ENCODE data around the gene ZNF654.
"Not testable (repeated sequence)": the region's sequence is repeated elsewhere in the genome, so short reads cannot be mapped to it uniquely, and the experiment has no call there.

ZNF654 gene

GRCh38 chr3:88168171-88168570 lies 109.1 kb downstream of the ZNF654 start:
- no peaks in the 10 kb centered on the region for H3K9me3 ChIP-seq (ENCODE audit: insufficient read depth, low read depth, low read length)
- H3K27ac ChIP-seq (ENCODE audit: low read length): no peak overlapping the region
- no peaks in the 10 kb centered on the region for H3K27me3 ChIP-seq (ENCODE audit: insufficient read depth, low read length)
- H3K9ac ChIP-seq (ENCODE audit: low read depth, low read length): no peak overlapping the region
- H3K4me1 ChIP-seq (ENCODE audit: insufficient read depth, low read length): no peaks in the 10 kb centered on the region
- no peaks in the 10 kb centered on the region for H3K36me3 ChIP-seq (ENCODE audit: insufficient read depth, low read depth, low read length)
- no peak overlapping the region for H3K4me3 ChIP-seq (ENCODE audit: low read length)

- Histone ChIP-seq H3K27ac (ENCODE audit: low read length) (no peak overlapping the region), H3K4me1 (ENCODE audit: insufficient read depth, low read length) (no peaks in the 10 kb centered on the region), H3K36me3 (ENCODE audit: insufficient read depth, low read depth, low read length) (no peaks in the 10 kb centered on the region), H3K9ac (ENCODE audit: low read depth, low read length) (no peak overlapping the region), H3K9me3 (ENCODE audit: insufficient read depth, low read depth, low read length) (no peaks in the 10 kb centered on the region), H3K27me3 (ENCODE audit: insufficient read depth, low read length) (no peaks in the 10 kb centered on the region), H3K4me3 (ENCODE audit: low read length) (no peak overlapping the region)
Measured at GRCh38 chr3:88180398-88180999, 121.4 kb downstream of the ZNF654 start.

- not testable (repeated sequence) for H3K4me1 ChIP-seq (ENCODE audit: insufficient read depth, low read length); H3K4me3 ChIP-seq (ENCODE audit: low read length); H3K9ac ChIP-seq (ENCODE audit: low read depth, low read length); H3K9me3 ChIP-seq (ENCODE audit: insufficient read depth, low read depth, low read length); H3K27me3 ChIP-seq (ENCODE audit: insufficient read depth, low read length); H3K36me3 ChIP-seq (ENCODE audit: insufficient read depth, low read depth, low read length); H3K27ac ChIP-seq (ENCODE audit: low read length)
Measured at GRCh38 chr3:88182165-88182918, 123.3 kb downstream of the ZNF654 start.

GRCh38 chr3:88188436-88188835 lies 129.4 kb downstream of the ZNF654 start:
- H3K4me3 ChIP-seq (ENCODE audit: low read length): no peak overlapping the region
- no peak overlapping the region for H3K9ac ChIP-seq (ENCODE audit: low read depth, low read length)
- no peaks in the 10 kb centered on the region for H3K36me3 ChIP-seq (ENCODE audit: insufficient read depth, low read depth, low read length)
- peaks cover 12% of the 10 kb centered on the region; the same call in 1 of the 2 replicates for H3K4me1 ChIP-seq (ENCODE audit: insufficient read depth, low read length)
- H3K9me3 ChIP-seq (ENCODE audit: insufficient read depth, low read depth, low read length): no peaks in the 10 kb centered on the region
- H3K27me3 ChIP-seq (ENCODE audit: insufficient read depth, low read length): no peaks in the 10 kb centered on the region
- no peak overlapping the region for H3K27ac ChIP-seq (ENCODE audit: low read length)

GRCh38 chr3:88189361-88189810 lies 130.3 kb downstream of the ZNF654 start:
- Histone ChIP-seq H3K27me3 (ENCODE audit: insufficient read depth, low read length) (no peaks in the 10 kb centered on the region), H3K9ac (ENCODE audit: low read depth, low read length) (no peak overlapping the region), H3K9me3 (ENCODE audit: insufficient read depth, low read depth, low read length) (no peaks in the 10 kb centered on the region), H3K36me3 (ENCODE audit: insufficient read depth, low read depth, low read length) (no peaks in the 10 kb centered on the region), H3K4me3 (ENCODE audit: low read length) (no peak overlapping the region), H3K4me1 (ENCODE audit: insufficient read depth, low read length) (peaks cover 12% of the 10 kb centered on the region; the same call in 1 of the 2 replicates), H3K27ac (ENCODE audit: low read length) (no peak overlapping the region)

GRCh38 chr3:88191872-88192409 lies 132.9 kb downstream of the ZNF654 start:
- no peaks in the 10 kb centered on the region for H3K27me3 ChIP-seq (ENCODE audit: insufficient read depth, low read length)
- peak overlapping the region; percentile 67; the same call in 1 of the 2 replicates for H3K9ac ChIP-seq (ENCODE audit: low read depth, low read length)

GRCh38 chr3:88192631-88193030 lies 133.6 kb downstream of the ZNF654 start:
- Histone ChIP-seq H3K4me3 (ENCODE audit: low read length) (peak overlapping the region; percentile 44; the same call in 1 of the 2 replicates), H3K9me3 (ENCODE audit: insufficient read depth, low read depth, low read length) (no peaks in the 10 kb centered on the region), H3K4me1 (ENCODE audit: insufficient read depth, low read length) (peaks cover 22% of the 10 kb centered on the region; the same call in 1 of the 2 replicates), H3K27me3 (ENCODE audit: insufficient read depth, low read length) (no peaks in the 10 kb centered on the region), H3K27ac (ENCODE audit: low read length) (peak overlapping the region; percentile 30), H3K36me3 (ENCODE audit: insufficient read depth, low read depth, low read length) (no peaks in the 10 kb centered on the region), H3K9ac (ENCODE audit: low read depth, low read length) (peak overlapping the region; percentile 67; the same call in 1 of the 2 replicates)

More at GRCh38 chr3:88191872-88192409, 132.9 kb downstream of the ZNF654 start:
- Histone ChIP-seq H3K4me1 (ENCODE audit: insufficient read depth, low read length) (peaks cover 16% of the 10 kb centered on the region; the same call in 1 of the 2 replicates), H3K4me3 (ENCODE audit: low read length) (peak overlapping the region; percentile 44; the same call in 1 of the 2 replicates), H3K27ac (ENCODE audit: low read length) (peak overlapping the region; percentile 30), H3K36me3 (ENCODE audit: insufficient read depth, low read depth, low read length) (no peaks in the 10 kb centered on the region), H3K9me3 (ENCODE audit: insufficient read depth, low read depth, low read length) (no peaks in the 10 kb centered on the region)

All from iPS-20b (cell line).